IMR-90 (cell line): ENCODE results near the gene TBX1. TPM values are rescaled to one million over a fixed set of nuclear protein-coding genes. Genes with fewer than 3 reads are reported as not detected.
A peak's percentile ranks its signal among the peaks of the same experiment; 100 is the strongest.

Source experiments
- ATAC-seq: fragments of 200-7000 bp; cut with Tn5 transposase; 2 replicates; pipeline ENCODE4 v1.9.1; 2020; ENCODE audit warnings: low read depth, mild to moderate bottlenecking, moderate library complexity
- BruUV-seq: library from RNA; stranded (reverse); fragments of 400-500 nt; replicated peaks from 2 replicates; lab custom pipeline; 2021; lab: Mats Ljungman, UMichigan
- CTCF ChIA-PET: fragments of 300-600 bp; formaldehyde crosslinking; extraction: SDS; loops from one replicate; lab custom pipeline; 2021; ENCODE audit warnings: antibody characterized with exemption; lab: Yijun Ruan, JAX
- POLR2A ChIA-PET: fragments of 300-600 bp; sonication (Branson Sonifier 250); formaldehyde crosslinking; loops from one replicate; lab custom pipeline; 2022; ENCODE audit warnings: antibody characterized with exemption; ENCODE audit not compliant: unreplicated experiment; lab: Charles Lee
- DNase-seq: peaks from one replicate; pipeline ENCODE4 v3.0.0; 2013
- H2AFZ ChIP-seq: replicated peaks from 2 replicates; pipeline ENCODE3; 2013; ENCODE audit warnings: low read length, mild to moderate bottlenecking; ENCODE audit not compliant: poor library complexity
- H2AK5ac ChIP-seq: 2 replicates; pipeline ENCODE4 v1.6.1; 2013; ENCODE audit warnings: low read depth, low read length, inconsistent platforms
- H2AK9ac ChIP-seq: replicated peaks from 2 replicates; pipeline ENCODE3; 2013; ENCODE audit warnings: mild to moderate bottlenecking, low read depth, low read length, moderate library complexity; ENCODE audit not compliant: poor library complexity
- H2BK120ac ChIP-seq: 2 replicates; pipeline ENCODE4 v1.6.1; 2013; ENCODE audit warnings: low read depth, low read length, inconsistent platforms
- H2BK15ac ChIP-seq: 3 replicates; pipeline ENCODE4 v1.6.1; 2013; ENCODE audit warnings: low read depth, low read length, inconsistent platforms
- H2BK20ac ChIP-seq: 2 replicates; pipeline ENCODE4 v1.6.1; 2013; ENCODE audit warnings: low read depth, mild to moderate bottlenecking, inconsistent platforms, low read length, moderate library complexity
- H2BK5ac ChIP-seq: 2 replicates; pipeline ENCODE4 v1.6.1; 2013; ENCODE audit warnings: mild to moderate bottlenecking, low read depth, low read length, inconsistent platforms; ENCODE audit not compliant: poor library complexity, severe bottlenecking
- H3K14ac ChIP-seq: replicated peaks from 2 replicates; pipeline ENCODE4 v1.6.1; 2013; ENCODE audit warnings: low read depth, low read length, inconsistent platforms
- H3K18ac ChIP-seq: 2 replicates; pipeline ENCODE4 v1.6.1; 2013; ENCODE audit warnings: low read depth, low read length, control low read depth
- H3K23ac ChIP-seq: 2 replicates; pipeline ENCODE4 v1.6.1; 2013; ENCODE audit warnings: low read depth, low read length, inconsistent platforms
- H3K27ac ChIP-seq: 2 replicates; pipeline ENCODE4 v1.5.1; 2013; ENCODE audit warnings: mild to moderate bottlenecking, control low read depth, low read length; ENCODE audit not compliant: insufficient read depth
- H3K27me3 ChIP-seq: 2 replicates; pipeline ENCODE4 v1.6.1; 2013; ENCODE audit warnings: low read length; ENCODE audit not compliant: control insufficient read depth, insufficient read depth
- H3K36me3 ChIP-seq: 2 replicates; pipeline ENCODE4 v1.6.1; 2013; ENCODE audit warnings: low read length, mixed read lengths; ENCODE audit not compliant: control insufficient read depth, insufficient read depth
- H3K4ac ChIP-seq: 2 replicates; pipeline ENCODE4 v1.6.1; 2013; ENCODE audit warnings: low read depth, low read length, inconsistent platforms
- H3K4me1 ChIP-seq: 2 replicates; pipeline ENCODE4 v1.6.1; 2013; ENCODE audit warnings: low read length, mixed read lengths; ENCODE audit not compliant: control insufficient read depth, insufficient read depth
- H3K4me2 ChIP-seq: 2 replicates; pipeline ENCODE4 v1.6.1; 2013; ENCODE audit warnings: low read depth, mild to moderate bottlenecking, control low read depth, low read length, moderate library complexity
- H3K4me3 ChIP-seq: 2 replicates; pipeline ENCODE4 v1.5.1; 2013; ENCODE audit warnings: low read depth, mild to moderate bottlenecking, control low read depth, low read length, moderate library complexity; ENCODE audit not compliant: insufficient read depth
- H3K56ac ChIP-seq: 2 replicates; pipeline ENCODE4 v1.6.1; 2013; ENCODE audit warnings: low read length, inconsistent platforms; ENCODE audit not compliant: insufficient read depth; ENCODE audit errors: extremely low read depth
- H3K79me1 ChIP-seq, 2 experiments: 2 replicates each; pipeline ENCODE4 v1.6.1; 2013; ENCODE audit warnings: low read length in 2 of 2, inconsistent platforms in 1 of 2, low read depth in 1 of 2
- H3K9ac ChIP-seq: 2 replicates; pipeline ENCODE4 v1.6.1; 2013; ENCODE audit warnings: low read depth, low read length, control low read depth
- H3K9me1 ChIP-seq: 2 replicates; pipeline ENCODE4 v1.6.1; 2013; ENCODE audit warnings: low read length, inconsistent platforms; ENCODE audit not compliant: insufficient read depth
- H3K9me3 ChIP-seq: 2 replicates; pipeline ENCODE4 v1.6.1; 2013; ENCODE audit warnings: low read length; ENCODE audit not compliant: control insufficient read depth, insufficient read depth
- H4K20me1 ChIP-seq: 2 replicates; pipeline ENCODE4 v1.6.1; 2013; ENCODE audit warnings: low read length, inconsistent platforms; ENCODE audit not compliant: insufficient read depth
- H4K5ac ChIP-seq: 2 replicates; pipeline ENCODE4 v1.6.1; 2013; ENCODE audit warnings: mild to moderate bottlenecking, low read depth, low read length, control low read depth
- H4K8ac ChIP-seq, 2 experiments: 2 replicates each; pipeline ENCODE4 v1.6.1; 2013; ENCODE audit warnings: low read depth in 2 of 2, low read length in 2 of 2, control low read depth in 1 of 2, inconsistent platforms in 1 of 2
- H4K91ac ChIP-seq: 2 replicates; pipeline ENCODE4 v1.6.1; 2013; ENCODE audit warnings: low read depth, low read length, inconsistent platforms; ENCODE audit not compliant: insufficient read depth
- CEBPB ChIP-seq: IDR thresholded peaks from 2 replicates; pipeline ENCODE4 v1.6.1; 2012; ENCODE audit warnings: low read depth, low read length, improper control_type of control experiment
- CTCF ChIP-seq: conservative IDR thresholded peaks from 2 replicates; pipeline ENCODE4 v1.5.1; 2012; ENCODE audit warnings: mild to moderate bottlenecking, low read depth, low read length, improper control_type of control experiment
- ELK1 ChIP-seq: fragments of 150-350 bp; IDR thresholded peaks from 2 replicates; pipeline ENCODE4 v1.6.1; 2016; ENCODE audit warnings: low read depth, mild to moderate bottlenecking, low read length, moderate library complexity, borderline replicate concordance
- FOS ChIP-seq: fragments of 150-350 bp; IDR thresholded peaks from 2 replicates; pipeline ENCODE4 v1.6.1; 2016; ENCODE audit warnings: low read depth, low read length
- MXI1 ChIP-seq: IDR thresholded peaks from 2 replicates; pipeline ENCODE4 v1.6.1; 2012; ENCODE audit warnings: low read depth, mild to moderate bottlenecking, low read length, moderate library complexity, borderline replicate concordance
- RAD21 ChIP-seq: IDR thresholded peaks from 2 replicates; pipeline ENCODE4 v1.6.1; 2012; ENCODE audit warnings: low read length, improper control_type of control experiment
- RCOR1 ChIP-seq: IDR thresholded peaks from 2 replicates; pipeline ENCODE4 v1.6.1; 2012; ENCODE audit warnings: mild to moderate bottlenecking, low read length, improper control_type of control experiment; ENCODE audit not compliant: insufficient replicate concordance
- whole genome bisulfite sequencing, 2 experiments: methylation state at CpG; one replicate each; pipeline versions ENCODE4 v1.1.5 to v1.1.7; 2013; ENCODE audit warnings: missing lambda C conversion rate in 2 of 2; ENCODE audit not compliant: insufficient read length in 1 of 2; ENCODE audit errors: extremely low coverage in 2 of 2; 5-methylcytosine and 5-hydroxymethylcytosine counted together
- dilution Hi-C: fragments of 300-500 bp; cut with HindIII; formaldehyde crosslinking; loops from one replicate; pipeline ENCODE4 v1.14.3; 2018; ENCODE audit warnings: low sequenced_read_pairs; ENCODE audit not compliant: unreplicated experiment
- in situ Hi-C: fragments of 300-500 bp; cut with MboI; formaldehyde crosslinking; loops from 3 replicates; pipeline ENCODE4 v1.14.3; 2019; ENCODE audit warnings: low sequenced_read_pairs, inconsistent platforms, mixed read lengths
- intact Hi-C: fragments of 100-400 bp; cut with micrococcal nuclease; formaldehyde crosslinking; loops from 2 replicates; pipeline ENCODE4 v1.10.0; 2022
- polyA plus RNA-seq, 3 experiments: library from polyadenylated mRNA; depleted of rRNA; stranded (reverse); fragments of >200 nt; gene quantifications; 2 replicates each; pipeline ENCODE4 v1.2.3, GENCODE V29; 2012; ENCODE audit warnings: low replicate concordance in 1 of 3
- total RNA-seq: library from RNA; depleted of rRNA; stranded (reverse); fragments of >200 nt; gene quantifications from 2 replicates; pipeline ENCODE4 v1.2.3, GENCODE V29; 2012
- TF ChIP-seq, protein P1 (sequence below): fragments of 150-350 bp; IDR thresholded peaks from 2 replicates; pipeline ENCODE4 v1.6.1; 2017; ENCODE audit warnings: mild to moderate bottlenecking, antibody characterized with exemption, low read length, low read depth

The TBX1 gene
- total and polyA plus RNA-seq, 2 of the 4 experiments (the other 2 are of a cell fraction): 0.03 TPM; not detected in 1

- no peak for TF ChIP-seq FOS
- no peak for TF ChIP-seq RAD21
- TF ChIP-seq, protein P1, sequence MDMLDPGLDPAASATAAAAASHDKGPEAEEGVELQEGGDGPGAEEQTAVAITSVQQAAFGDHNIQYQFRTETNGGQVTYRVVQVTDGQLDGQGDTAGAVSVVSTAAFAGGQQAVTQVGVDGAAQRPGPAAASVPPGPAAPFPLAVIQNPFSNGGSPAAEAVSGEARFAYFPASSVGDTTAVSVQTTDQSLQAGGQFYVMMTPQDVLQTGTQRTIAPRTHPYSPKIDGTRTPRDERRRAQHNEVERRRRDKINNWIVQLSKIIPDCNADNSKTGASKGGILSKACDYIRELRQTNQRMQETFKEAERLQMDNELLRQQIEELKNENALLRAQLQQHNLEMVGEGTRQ: no peak
- no peak for TF ChIP-seq CEBPB
- no peak for TF ChIP-seq ELK1
- no peak for TF ChIP-seq RCOR1
- TF ChIP-seq CTCF: no peak
- no peak for TF ChIP-seq MXI1
- H4K5ac ChIP-seq: no peak overlapping the region
- H3K9me1 ChIP-seq: no peaks in the 10 kb centered on the region
- no peak overlapping the region for H4K91ac ChIP-seq
- H3K4me1 ChIP-seq: no peaks in the 10 kb centered on the region; the same call in 1 of the 2 replicates
- no peak overlapping the region for H3K56ac ChIP-seq
- no peak for DNase-seq
- H2AK9ac ChIP-seq: peak overlapping the region; percentile 65
- H2BK20ac ChIP-seq: no peak overlapping the region
- 0 out of 4 replicates have a peak overlapping the region, but pooled peaks of 1 of the 2 experiments have one; percentile 33 for H4K8ac ChIP-seq
- peaks cover 10% of the 10 kb centered on the region; the same call in 1 of the 2 replicates for H3K27me3 ChIP-seq
- no peak overlapping the region for H3K18ac ChIP-seq
- H2AFZ ChIP-seq: peak overlapping the region; percentile 61
- H3K23ac ChIP-seq: no peak overlapping the region
- no peak overlapping the region for H2BK5ac ChIP-seq
- H3K9me3 ChIP-seq: no peaks in the 10 kb centered on the region
- dilution Hi-C loops (no loop called here), in situ Hi-C loops (no loop called here), intact Hi-C loops (no loop called here)
- POLR2A ChIA-PET: no interaction called here
- H3K79me1 ChIP-seq: no peaks in the 10 kb centered on the region
- H2BK120ac ChIP-seq: 0 out of 2 replicates have a peak overlapping the region, but pooled peaks have one; percentile 8
- no peak overlapping the region for H3K9ac ChIP-seq
- H4K20me1 ChIP-seq: no peaks in the 10 kb centered on the region; the same call in 1 of the 2 replicates
- BruUV-seq: no TSS peak
- no peak overlapping the region for H3K4ac ChIP-seq
- no peak overlapping the region for H3K4me2 ChIP-seq
- WGBS, 2 experiments: 69% methylated on average over 12 of the region's 24 CpGs; no CpG with 5 or more reads in 1 of the 2 experiments
- no peak overlapping the region for H3K27ac ChIP-seq
- CTCF ChIA-PET: interaction anchor here (1.6 kb wide), 1 partner anchor 14 kb away, joined by 4 read pairs; no protein-coding TSS in a partner anchor
- H2BK15ac ChIP-seq: no peak overlapping the region
- H3K4me3 ChIP-seq: no peak overlapping the region
- ATAC-seq: peak; percentile 19; the same call in 1 of the 2 replicates
- H3K14ac ChIP-seq: no peak overlapping the region
- no peaks in the 10 kb centered on the region for H3K36me3 ChIP-seq
- peak overlapping the region; percentile 50 for H2AK5ac ChIP-seq
Measured at GRCh38 chr22:19745155-19746101, 15.2 kb upstream of the TBX1 start.
